GM19467 (cell line): ENCODE data around the gene KAZALD1.
A peak's percentile ranks its signal among the peaks of the same experiment; 100 is the strongest.

Experiments
- ATAC-seq: cut with Tn5 transposase; IDR thresholded peaks from one replicate; pipeline ENCODE4 v1.9.1; 2021; ENCODE audit warnings: mild to moderate bottlenecking, moderate library complexity; ENCODE audit not compliant: unreplicated experiment

Gene KAZALD1

DNA sequence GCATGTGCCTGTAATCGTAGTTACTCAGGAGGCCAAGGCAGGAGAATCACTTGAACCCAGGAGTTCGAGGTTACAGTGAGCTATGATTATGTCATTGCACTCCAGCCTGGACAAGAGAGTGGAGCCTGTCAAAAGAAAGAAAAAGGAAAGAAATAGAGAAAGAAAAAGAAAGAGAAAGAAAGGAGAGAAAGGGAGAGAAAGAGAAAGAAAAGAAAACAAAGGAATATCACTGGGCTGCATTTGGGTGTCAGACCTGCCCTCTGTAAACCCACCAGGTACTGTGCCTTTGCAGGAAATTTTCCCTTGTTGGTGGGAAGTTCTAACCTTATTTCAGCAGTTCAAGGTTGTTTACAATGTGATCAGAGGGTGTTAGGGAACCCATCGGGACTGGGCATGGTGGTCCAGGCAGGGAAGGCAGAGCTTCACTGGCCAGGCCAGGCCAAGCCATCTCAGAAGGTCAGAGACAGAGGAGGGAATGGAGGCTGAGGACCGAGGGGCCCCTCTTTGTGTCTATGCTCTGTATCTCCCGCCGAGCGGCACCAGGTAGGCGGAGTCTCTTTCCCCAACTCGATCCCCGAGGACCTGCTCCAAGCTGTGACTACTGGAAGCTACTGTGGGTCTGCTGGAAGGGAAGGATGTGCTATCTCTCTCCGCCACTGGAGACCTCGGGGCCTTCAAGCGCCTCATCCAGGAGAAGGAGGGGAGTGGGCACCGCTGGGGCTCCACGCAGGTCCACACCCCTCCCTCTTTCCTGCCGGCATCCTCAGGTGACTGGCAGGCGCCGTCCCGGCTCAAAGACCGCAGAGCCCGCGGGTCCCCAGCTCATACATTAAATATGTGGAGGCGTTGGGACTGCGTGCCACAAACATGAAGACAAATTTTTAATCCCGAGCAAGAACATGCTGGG, 15.2 kb upstream of the KAZALD1 start:
- ATAC-seq, result no peak

DNA sequence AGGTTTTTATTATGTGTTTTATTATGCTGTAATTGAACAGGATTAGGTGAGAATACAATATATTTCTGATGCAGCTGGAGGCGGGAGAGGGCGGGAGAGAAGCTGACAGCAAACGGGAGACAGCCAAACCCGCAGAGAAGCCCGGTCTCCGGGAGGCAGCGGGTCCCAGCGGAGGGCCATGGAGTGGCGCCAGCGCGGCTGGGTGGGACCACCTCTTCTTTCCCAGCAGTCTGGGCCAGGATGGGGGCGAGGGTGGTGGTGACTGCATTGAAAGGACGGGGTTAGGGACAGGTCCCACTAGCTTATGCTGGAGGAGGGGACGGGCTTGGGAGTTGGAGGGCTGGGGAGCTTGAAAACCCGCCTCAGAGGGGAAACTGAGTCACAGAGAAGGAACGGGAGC, 14.5 kb upstream of the KAZALD1 start:
- ATAC-seq, result no peak

DNA sequence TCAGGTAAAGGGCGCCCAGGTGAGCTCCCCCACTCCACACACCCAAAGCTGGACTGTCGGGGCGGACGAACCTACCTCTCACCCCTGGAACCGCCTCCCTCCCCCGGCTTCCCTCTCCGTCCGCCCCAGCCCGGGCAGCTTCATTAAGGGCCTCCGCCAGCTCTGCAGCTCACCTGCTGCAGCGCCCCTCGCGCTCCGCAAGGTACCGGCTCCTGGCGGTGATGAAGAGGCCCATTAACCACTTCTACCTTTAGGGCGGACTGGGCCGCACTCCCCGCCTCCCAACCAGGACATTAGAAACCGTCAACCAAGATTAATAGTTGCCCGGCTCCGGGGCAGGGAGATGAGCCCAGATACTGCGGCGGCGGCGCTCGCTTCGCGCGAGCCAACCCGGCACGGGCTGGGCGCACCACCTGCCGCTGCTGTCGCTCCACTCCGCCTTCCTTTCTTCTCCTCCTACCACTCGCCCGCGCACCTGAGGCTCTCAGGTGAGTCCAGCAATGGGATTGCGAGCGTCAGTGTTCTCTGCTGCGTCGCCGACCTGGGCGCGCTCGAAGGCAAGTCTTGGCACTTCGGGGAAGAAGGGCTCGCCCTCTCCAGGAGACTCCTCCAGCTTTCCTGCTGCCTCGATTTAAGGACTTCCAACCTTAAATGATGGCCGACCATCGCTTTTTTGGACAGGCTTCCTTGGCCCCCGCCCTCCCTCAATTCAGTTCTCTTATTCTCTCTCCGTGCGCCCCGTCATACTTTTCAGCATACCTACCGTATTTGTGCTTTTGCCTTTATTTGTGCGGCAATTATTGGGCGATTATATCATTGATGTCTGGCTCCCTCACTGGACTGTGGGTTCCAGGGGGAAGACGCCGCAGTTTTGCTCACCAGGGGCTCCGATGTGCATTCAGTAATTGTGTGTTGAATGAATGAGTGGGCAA, 13.6 kb upstream of the KAZALD1 start:
- no peak for ATAC-seq

DNA sequence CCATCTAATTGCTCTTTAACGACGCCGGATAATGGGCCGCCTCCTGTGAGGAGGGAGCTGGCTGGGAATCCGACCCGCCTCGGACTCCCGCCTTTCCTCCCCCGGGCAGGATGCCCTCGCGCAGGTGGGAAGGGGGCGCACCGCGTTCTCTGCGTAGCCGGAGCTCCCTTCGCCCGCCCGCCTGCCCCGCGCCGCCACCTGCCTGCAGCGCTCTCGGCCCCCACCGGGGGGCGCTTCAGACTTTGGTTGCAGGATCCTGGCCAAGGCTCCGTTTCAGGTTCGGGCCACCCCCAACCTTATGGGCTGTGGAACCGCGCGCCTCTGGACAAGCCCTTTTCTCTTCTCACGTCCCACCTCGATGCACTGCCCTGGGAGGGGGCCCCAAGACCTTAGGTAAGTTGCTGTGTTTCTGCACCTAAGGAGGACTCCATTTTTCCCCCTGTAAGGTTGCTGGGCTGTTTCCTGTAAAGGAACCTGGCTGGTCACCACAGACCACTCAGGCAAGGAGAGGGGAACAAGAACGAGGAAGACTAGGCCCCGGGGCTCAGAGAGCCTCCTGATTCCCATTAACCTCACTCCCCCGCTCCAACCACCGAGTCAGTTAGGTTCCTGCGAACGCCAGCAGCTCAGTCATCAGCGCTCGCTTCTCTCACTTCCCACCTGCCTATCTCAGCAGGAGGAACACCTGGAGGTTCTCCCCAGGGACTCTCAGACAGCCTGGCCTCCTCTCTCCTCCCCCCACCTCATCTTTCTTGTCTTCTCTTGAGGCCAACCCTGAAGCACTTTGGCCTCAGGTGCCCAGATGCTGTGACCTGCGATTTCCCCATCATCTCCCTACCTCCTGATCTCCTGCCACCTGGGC, 11.3 kb upstream of the KAZALD1 start:
- peak; percentile 61 for ATAC-seq

DNA sequence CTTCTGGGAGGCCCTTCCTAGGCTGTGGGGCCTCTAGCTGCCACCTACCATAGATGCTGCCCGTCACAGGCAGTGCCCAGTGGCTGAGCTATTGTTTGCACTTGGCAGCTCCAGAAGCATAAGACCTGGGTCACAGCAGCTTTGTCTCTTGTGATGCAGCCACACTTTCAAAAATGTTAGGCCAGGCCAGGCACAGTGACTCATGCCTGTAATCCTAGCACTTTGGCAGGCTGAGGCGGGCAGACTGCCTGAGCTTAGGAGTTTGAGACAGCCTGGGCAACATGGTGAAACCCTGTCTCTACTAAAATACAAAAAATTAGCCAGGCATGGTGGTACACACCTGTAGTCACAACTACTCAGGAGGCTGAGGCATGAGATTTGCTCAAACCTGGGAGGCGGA, 9.5 kb upstream of the KAZALD1 start:
- ATAC-seq, result no peak

DNA sequence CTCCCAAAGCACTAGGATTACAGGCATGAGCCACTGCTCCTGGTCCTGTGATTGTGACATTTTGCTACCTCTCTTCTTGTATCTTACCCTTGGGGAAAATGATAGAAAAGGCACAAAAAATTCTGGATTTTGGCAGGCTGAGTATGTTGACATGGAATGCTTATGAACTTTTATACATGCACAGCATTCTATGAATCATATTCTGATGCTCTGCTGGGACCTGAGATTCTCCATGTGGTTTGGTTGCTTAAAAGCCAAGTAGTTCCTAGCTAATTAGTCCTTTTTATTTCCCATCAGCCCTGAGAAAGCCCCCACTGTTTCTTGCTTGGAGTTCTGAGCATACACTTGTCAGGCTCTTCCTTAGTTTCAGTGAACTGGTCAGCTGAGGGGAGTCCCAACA, 8.3 kb upstream of the KAZALD1 start:
- ATAC-seq, result no peak

DNA sequence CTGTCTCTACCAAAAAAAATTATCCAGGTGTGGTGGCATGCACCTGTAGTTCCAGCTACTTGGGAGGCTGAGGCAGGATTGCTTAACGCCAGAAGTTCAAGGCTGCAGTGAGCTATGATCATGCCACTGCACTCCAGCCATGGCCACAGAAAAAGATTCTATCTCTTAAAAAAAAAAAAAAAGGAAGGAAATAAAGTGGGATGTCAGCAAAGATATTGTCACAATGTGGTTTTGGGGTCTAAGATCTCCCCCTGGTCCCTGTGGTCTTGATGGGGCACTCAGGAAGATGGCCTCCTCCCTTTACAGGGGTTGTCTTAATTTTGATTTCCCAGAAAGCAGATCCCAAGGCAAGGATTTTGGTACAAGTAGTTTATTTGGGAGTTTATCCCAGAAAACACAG, 7.4 kb upstream of the KAZALD1 start:
- no peak for ATAC-seq

DNA sequence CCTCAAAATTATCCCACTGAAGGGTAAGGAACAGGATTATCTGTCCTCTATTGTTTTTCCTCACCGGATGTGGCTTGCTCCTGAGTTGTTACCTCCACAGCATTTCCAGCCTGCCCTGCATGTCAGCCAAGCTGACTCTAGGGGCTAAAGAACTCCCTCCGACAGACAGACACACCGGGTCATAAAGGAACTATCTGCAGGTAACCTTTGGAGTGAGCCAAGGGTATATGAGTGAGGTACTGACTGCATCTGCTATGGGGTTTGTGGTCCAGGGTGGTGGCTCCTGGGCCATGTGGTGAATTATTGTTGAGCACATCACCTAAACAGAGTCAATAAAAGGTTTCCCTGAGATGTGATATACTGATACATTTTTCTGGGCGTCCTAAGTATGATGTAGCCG, 6.9 kb upstream of the KAZALD1 start:
- ATAC-seq, result no peak

DNA sequence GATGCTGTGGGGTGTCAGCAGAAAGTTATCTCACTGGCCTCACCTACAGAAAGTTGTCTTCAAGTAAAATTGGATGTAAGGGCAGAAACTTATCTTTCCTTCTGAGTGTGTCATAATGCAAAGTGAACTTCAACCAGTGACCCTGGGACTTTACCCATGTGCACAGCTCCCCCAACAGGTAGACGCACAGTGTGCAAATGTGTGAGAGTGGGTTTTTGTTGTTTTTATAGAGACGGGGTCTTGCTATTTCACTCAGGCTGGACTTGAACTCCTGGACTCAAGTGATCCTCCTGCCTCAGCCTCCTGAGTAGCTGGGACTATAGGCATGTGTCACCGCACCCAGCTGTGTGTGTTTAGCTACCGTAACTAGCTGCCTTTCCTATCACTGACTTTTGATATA, 6.4 kb upstream of the KAZALD1 start:
- no peak for ATAC-seq

DNA sequence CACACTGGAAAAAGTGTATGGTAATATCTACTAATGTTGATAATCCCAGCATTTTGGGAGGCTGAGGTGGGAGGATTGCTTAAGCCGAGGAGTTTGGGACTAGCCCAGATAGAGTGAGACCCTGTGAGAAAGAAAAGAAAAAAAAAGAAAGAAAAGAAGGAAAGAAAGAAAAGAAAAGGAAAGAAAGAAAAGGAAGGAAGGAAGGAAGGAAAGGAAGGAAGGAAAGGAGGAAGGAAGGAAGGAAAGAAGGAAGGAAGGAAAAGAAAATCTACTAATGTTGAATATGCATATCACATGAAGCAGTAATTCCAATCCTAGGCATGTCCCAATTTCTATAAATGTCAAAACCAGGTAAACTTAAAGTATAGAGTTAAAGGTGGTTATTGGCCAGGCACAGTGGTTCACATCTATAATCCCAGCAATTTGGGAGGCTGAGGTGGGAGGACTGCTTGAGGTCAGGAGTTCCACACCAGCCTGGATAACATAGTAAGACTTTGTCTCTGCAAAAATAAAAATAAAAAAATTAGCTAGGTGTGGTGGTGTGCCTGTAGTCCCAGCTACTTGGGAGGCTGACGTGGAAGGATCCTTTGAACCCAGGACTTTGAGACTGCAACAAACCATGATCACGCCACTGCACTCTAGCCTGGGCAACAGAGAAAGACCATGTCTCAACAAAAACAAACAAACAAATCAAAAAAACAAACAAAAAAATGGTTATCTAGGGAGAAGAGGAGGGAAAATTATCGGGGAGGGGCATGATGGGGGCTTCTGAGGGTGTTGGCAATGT, 5.2 kb upstream of the KAZALD1 start:
- no peak for ATAC-seq

DNA sequence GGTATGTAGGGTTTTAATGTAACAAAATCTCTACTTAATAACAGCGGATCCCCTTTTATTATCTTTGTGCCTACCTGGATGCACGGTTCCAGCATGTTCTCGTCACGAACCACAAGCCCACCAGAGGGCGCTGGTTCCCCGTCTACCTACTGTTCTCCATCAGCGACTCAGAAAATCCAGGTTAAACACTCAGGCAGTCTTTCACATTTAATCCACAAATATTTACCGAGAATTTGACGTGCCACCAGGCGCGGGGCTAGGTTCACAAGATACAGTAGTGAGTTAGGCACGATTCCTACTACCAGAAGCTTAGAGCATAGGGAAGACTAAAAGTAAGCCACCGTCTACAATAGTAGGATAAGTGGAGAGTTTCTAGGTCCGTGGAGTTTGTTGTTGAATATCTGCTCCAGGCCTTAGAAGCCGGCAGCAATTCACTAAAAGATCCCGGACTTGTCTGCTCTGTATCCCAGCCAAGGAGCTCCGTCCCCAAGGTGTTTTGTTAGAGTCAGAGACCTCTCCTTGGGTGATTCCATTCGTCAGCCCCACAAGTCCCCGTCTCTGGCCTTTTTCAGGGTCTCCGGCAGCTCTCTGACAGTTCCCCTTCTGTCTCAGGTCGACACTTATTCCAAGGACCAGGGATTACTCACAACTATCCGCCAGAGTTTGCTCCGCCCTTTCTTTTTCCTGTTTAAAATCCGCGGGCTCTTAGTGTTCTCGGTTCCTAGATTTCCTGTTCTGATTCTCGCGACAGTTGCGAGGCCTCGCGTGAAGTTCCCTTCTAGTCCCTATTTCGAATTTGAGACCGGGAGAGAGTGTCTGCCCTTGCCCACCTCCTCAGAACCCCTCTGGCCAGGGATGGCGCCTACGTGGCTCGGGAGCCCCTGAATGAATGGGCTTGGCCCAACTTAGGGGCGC, 1.5 kb upstream of the KAZALD1 start:
- peak; percentile 30 for ATAC-seq

DNA sequence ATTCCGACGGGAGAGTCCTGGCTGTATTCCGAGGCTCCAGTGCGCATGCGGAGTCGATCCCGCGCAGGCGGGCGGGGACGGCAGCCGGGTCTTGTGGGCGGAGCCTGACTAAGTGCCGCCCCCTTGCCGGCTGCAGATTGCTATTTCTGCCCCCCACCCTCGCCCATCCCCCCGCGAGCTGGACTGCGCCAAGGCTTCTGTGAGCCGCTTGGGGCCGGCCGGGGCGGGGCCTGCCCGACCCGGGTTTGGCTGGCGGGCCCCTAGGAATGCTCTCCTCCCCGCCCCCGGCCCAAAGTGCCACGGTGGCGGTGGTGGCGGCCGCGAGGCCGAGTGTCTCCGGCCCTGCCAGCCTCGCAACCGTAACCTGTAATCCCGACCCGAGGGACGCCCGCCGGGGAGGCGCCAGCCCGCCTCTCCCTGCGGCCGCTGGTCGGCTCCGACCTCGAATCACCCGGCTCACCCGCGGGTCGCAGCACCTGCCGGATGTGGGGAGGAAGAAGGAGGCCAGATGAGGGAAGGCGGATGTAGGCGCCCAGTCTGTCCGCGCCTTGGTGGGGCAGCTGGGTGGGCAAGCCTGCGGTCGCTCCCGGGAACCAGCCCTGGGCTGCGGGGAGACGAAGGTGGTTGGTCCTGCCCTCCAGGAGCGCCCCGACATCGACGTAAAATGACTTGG, 702 bp upstream of the KAZALD1 start:
- ATAC-seq, result peak; percentile 51

DNA sequence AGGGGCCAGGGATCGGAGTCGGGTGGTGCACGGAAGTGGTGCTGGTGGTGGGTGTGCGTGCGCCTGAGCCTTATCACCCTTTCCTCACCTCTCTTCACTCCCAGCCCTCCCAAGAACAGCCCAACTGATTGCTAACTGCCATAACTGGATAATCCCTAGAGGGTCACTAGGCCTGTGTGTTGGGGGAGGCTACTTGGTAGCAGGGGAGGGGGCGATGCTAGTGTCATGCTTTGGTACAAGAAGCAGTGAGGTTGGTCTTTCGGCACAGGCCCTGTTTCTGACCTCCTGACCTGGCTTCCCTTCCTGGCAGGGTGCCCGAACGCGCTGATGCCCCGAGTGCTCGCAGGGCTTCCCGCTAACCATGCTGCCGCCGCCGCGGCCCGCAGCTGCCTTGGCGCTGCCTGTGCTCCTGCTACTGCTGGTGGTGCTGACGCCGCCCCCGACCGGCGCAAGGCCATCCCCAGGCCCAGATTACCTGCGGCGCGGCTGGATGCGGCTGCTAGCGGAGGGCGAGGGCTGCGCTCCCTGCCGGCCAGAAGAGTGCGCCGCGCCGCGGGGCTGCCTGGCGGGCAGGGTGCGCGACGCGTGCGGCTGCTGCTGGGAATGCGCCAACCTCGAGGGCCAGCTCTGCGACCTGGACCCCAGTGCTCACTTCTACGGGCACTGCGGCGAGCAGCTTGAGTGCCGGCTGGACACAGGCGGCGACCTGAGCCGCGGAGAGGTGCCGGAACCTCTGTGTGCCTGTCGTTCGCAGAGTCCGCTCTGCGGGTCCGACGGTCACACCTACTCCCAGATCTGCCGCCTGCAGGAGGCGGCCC, 652 bp downstream of the KAZALD1 start:
- no peak for ATAC-seq

DNA sequence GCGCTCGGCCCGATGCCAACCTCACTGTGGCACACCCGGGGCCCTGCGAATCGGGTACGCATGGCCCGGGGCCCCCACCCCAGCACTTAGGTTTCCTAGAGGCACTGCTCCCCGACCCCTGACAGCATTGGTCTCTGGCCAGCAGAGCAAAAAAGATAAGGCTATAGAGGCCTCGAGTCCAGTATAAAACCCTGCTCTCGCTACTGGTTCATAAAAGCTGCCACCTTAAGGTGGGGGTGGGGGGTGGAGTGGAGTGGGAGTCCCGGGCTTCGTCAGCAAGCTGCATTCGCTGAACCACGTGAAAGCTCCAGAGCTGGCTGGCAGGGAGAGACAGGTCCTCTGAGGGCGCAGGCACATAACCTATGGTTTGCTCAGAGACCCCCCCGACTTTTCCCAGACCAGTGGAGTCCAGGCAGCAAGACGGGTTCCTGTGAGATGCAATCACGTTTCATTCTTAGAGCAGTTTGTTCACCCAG, 1.3 kb downstream of the KAZALD1 start:
- no peak for ATAC-seq

DNA sequence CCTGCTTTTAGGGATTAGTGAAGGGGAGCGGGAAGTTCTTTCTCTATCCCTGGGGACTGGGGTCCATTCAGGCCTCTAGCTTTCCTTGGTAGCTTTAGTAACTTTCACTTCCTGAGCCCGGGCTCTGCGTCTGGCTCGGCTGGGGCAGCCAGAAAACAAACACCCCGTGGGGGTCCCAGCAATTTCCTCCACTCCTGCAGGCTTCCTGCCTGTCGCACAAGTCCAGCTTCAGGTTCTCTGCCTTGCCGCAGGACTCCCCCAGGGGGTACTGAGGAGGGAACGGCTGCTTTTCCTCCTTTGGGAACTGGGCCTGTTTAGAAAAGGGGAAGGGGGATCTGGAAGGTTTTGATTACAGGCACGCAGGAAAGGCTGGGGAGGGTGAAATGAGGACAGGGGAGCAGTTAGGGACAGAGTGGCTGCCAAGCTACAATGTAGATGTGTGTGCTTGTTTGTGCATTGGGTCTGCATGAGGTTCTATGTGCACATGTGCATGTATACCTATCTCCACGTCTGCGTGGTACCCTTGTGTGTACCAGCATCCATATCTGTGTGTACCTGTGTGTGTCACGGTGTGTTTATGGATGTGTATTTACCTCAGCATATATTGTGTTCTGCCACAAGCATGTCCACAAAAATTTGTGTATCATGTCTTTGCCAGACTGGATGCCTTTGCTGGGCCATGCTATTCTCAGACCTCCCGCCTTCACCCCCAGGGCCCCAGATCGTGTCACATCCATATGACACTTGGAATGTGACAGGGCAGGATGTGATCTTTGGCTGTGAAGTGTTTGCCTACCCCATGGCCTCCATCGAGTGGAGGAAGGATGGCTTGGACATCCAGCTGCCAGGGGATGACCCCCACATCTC, 2.0 kb downstream of the KAZALD1 start:
- ATAC-seq, result no peak

DNA sequence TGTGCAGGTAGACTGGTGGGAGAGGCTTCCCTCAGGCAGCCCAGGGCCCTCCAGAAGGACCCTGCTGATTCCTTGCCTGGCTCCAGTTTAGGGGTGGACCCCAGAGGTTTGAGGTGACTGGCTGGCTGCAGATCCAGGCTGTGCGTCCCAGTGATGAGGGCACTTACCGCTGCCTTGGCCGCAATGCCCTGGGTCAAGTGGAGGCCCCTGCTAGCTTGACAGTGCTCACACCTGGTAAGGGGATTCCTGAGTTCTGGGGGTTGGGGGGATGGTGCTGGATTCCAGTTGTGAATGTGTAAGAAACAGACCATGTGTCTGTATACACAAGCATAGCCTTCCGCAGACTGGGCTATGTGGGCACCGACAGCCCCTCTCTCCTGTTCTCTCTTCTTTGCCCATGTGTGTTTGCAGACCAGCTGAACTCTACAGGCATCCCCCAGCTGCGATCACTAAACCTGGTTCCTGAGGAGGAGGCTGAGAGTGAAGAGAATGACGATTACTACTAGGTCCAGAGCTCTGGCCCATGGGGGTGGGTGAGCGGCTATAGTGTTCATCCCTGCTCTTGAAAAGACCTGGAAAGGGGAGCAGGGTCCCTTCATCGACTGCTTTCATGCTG, 2.7 kb downstream of the KAZALD1 start:
- no peak for ATAC-seq
